Endothelial cell of umbilical vein (primary cell): Measurements from ENCODE around the gene SVIL.

Experiments used
- EZH2 ChIP-seq: IDR thresholded peaks from 2 replicates; pipeline ENCODE4 v1.6.1; 2012; ENCODE audit warnings: borderline replicate concordance, low read depth, mild to moderate bottlenecking, moderate library complexity, low read length, inconsistent platforms; ENCODE audit not compliant: severe bottlenecking
- POLR2A ChIP-seq: IDR thresholded peaks from 2 replicates; pipeline ENCODE4 v1.6.1; 2012; ENCODE audit warnings: low read depth, mild to moderate bottlenecking, control low read depth, low read length

DNA sequence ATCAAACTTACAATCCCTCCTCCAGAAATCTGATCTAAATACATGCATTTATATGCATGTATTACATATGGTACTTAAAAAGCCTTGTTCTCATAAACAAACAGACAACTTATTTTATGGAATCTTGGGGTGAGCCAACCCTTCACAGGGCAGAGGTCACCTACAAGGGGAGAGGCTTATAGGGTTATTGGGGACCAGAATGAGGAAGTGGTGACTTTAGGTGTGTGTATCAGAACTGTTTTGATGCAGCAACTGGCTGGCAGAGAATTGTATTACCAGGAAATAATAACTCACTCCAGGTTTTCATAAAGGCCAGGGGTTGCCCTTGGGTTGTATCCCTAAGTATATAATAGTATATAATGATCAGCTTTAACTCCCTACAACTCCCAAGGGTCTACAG lies 91.1 kb downstream of the SVIL start:
- TF ChIP-seq POLR2A = no peak
- TF ChIP-seq EZH2 = no peak
